ENCODE measurements around the gene METAP1D. TPM values are rescaled to one million over a fixed set of nuclear protein-coding genes. Genes with fewer than 3 reads are reported as not detected.

METAP1D gene
- polyA plus RNA-seq, 4 donors: 10.6 to 15.8 (median 13.2) TPM

- DNase-seq (ENCODE audit: low read depth in 4 of 4, low spot score in 3 of 4): no peak
Measured at GRCh38 chr2:172119089-172119488, 119.3 kb downstream of the METAP1D start.

GRCh38 chr2:172120118-172120517 lies 120.4 kb downstream of the METAP1D start:
- DNase-seq (ENCODE audit: low read depth in 4 of 4, low spot score in 3 of 4): no peak

DNA sequence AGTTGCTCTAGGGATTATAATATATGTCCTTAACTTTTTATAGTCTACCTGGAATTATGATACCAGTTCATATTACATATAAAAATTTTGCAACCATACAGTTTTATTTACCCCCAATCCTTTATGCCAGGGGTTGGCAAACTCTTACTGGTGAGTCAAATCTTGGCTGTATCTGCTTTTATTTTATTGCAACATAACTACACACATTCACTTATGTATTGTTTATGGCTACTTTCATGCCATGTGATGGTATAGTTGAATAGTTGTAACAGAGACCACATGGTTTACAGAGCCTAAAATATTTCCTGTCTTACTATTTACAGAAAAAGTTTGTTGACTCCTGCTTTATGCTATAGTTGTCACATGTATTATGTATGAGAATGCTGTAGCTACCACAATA lies 128.7 kb downstream of the METAP1D start:
- no peak for DNase-seq (ENCODE audit: low read depth in 4 of 4, low spot score in 3 of 4)

DNA sequence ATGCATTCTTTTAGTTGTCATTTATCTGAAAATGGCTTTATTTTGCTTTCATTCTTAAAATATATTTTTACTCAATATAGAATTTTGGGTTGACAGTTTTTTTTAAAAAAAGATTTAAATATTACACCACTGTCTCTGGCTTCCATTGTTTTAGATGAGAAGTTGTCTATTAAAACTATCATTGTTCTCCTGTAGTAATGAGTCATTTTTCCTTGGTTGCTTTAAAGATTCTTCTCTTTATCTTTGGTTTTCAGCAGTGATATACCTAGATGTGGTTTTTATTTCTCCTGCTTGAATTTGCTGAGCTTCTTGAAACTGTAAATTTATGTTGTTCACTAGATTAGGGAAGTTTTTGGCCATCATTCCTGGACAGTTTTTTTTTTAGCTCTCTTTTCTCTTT lies 129.7 kb downstream of the METAP1D start:
- DNase-seq (ENCODE audit: low read depth in 4 of 4, low spot score in 3 of 4): no peak

Other genes with a start within 250 kb of the METAP1D start
- 10 to 100 TPM; 24.5 to 28.2 (median 26.6) TPM for gene SLC25A12, start 105.7 kb upstream of the METAP1D start, polyA plus RNA-seq (ENCODE audit: insufficient read length in 4 of 4)
- 10 to 100 TPM; 62.7 to 75.4 (median 75.2) TPM for gene HAT1, start 77.5 kb upstream of the METAP1D start, polyA plus RNA-seq (ENCODE audit: insufficient read length in 4 of 4)
- gene DLX1, start 85.6 kb downstream of the METAP1D start, polyA plus RNA-seq (ENCODE audit: insufficient read length in 4 of 4): under 1 TPM; 0.16 to 0.61 (median 0.17) TPM
- gene DLX2, start 102.9 kb downstream of the METAP1D start, polyA plus RNA-seq (ENCODE audit: insufficient read length in 4 of 4): under 1 TPM; 0.08 to 0.25 (median 0.11) TPM

Data from right renal pelvis (tissue), 4 donors.